ENCODE results near the gene UQCC2. TPM values are rescaled to one million over a fixed set of nuclear protein-coding genes. Genes with fewer than 3 reads are reported as not detected.

Gene UQCC2
- total RNA-seq, 1 donor from 2014 or later = 77.6 TPM

Other genes starting within 250 kb of the UQCC2 start
- 33.5 TPM for gene BAK1, start 131.4 kb downstream of the UQCC2 start, total RNA-seq
- 23.7 TPM for gene ITPR3, start 90.4 kb downstream of the UQCC2 start, total RNA-seq
- gene IP6K3, start 35.2 kb upstream of the UQCC2 start, total RNA-seq = 0.08 TPM
- gene LEMD2, start 77.4 kb upstream of the UQCC2 start, total RNA-seq = 36.4 TPM
- not detected for gene MLN, start 92.3 kb upstream of the UQCC2 start, total RNA-seq